Lower lobe of right lung (tissue), 2 donors: ENCODE data around the gene EYA3. TPM values are rescaled to one million over a fixed set of nuclear protein-coding genes. Genes with fewer than 3 reads are reported as not detected.

Experiments
- ATAC-seq, 2 donors: fragments of 200-7000 bp; cut with Tn5 transposase; one replicate each; pipeline ENCODE4 v1.9.1; 2020 to 2022; ENCODE audit warnings: mild to moderate bottlenecking in 2 of 2, moderate library complexity in 2 of 2
- DNase-seq: peaks from one replicate; pipeline ENCODE4 v3.0.0-alpha.2; 2020
- H3K27ac ChIP-seq: fragments of 200-600 bp; one replicate; pipeline ENCODE4 v1.8.0; 2022
- H3K27me3 ChIP-seq: fragments of 200-600 bp; one replicate; pipeline ENCODE4 v1.8.0; 2022; ENCODE audit warnings: low read depth
- H3K36me3 ChIP-seq: fragments of 200-600 bp; one replicate; pipeline ENCODE4 v1.8.0; 2022; ENCODE audit warnings: mild to moderate bottlenecking
- H3K4me1 ChIP-seq: fragments of 200-600 bp; one replicate; pipeline ENCODE4 v1.8.0; 2022
- H3K4me3 ChIP-seq: fragments of 200-600 bp; one replicate; pipeline ENCODE4 v1.8.0; 2022; ENCODE audit warnings: mild to moderate bottlenecking
- H3K9me3 ChIP-seq: fragments of 200-600 bp; one replicate; pipeline ENCODE4 v1.8.0; 2022
- intact Hi-C: fragments of 100-400 bp; cut with DNase I; formaldehyde crosslinking; loops from one replicate; pipeline ENCODE4 v1.11.0; 2022
- total RNA-seq: library from RNA; stranded (reverse); fragmentation: NEBNext Ultra II Directional; extraction: Animal tissue kit (Norgen Biotek cat#: 25700); gene quantifications from one replicate; pipeline ENCODE4 v1.2.1, GENCODE V29; 2021
- TF ChIP-seq, protein P1 (sequence below): fragments of 200-600 bp; IDR thresholded peaks from one replicate; pipeline ENCODE4 v1.8.0; 2022; ENCODE audit warnings: antibody characterized with exemption, mild to moderate bottlenecking
- donor health status: DM: no; HTN: yes; CAD: no; lungs with severe emphysema.

The EYA3 gene
- total RNA-seq, 1 donor from 2014 or later: 20.4 TPM

DNA sequence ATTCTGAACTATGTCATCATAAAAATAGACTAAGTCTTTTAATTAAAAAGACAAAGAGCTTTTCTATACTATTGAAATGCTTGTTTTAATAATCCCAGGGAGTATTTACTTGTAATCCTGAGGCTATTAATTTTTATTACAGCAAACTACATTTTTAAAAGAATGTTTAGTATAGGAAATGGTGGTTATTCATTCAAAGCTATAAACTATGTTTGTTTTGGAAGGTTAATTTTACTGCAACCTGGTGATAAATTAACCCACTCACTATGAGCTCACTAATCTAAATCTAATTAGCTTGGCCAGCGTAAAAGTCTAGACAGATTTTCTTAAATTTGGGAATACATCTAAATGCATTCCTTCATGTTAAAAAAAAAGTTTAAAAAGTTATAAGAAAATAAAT, 13.8 kb upstream of the EYA3 start:
- no peaks in the 10 kb centered on the region for H3K9me3 ChIP-seq
- no peak overlapping the region for H3K4me3 ChIP-seq
- TF ChIP-seq, protein P1, sequence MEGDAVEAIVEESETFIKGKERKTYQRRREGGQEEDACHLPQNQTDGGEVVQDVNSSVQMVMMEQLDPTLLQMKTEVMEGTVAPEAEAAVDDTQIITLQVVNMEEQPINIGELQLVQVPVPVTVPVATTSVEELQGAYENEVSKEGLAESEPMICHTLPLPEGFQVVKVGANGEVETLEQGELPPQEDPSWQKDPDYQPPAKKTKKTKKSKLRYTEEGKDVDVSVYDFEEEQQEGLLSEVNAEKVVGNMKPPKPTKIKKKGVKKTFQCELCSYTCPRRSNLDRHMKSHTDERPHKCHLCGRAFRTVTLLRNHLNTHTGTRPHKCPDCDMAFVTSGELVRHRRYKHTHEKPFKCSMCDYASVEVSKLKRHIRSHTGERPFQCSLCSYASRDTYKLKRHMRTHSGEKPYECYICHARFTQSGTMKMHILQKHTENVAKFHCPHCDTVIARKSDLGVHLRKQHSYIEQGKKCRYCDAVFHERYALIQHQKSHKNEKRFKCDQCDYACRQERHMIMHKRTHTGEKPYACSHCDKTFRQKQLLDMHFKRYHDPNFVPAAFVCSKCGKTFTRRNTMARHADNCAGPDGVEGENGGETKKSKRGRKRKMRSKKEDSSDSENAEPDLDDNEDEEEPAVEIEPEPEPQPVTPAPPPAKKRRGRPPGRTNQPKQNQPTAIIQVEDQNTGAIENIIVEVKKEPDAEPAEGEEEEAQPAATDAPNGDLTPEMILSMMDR: no peak
- no peak for ATAC-seq
- H3K36me3 ChIP-seq: no peaks in the 10 kb centered on the region
- no peak overlapping the region for H3K27ac ChIP-seq
- intact Hi-C loops: no loop called here
- H3K27me3 ChIP-seq: no peaks in the 10 kb centered on the region
- DNase-seq: no peak
- H3K4me1 ChIP-seq: peaks cover 4% of the 10 kb centered on the region

DNA sequence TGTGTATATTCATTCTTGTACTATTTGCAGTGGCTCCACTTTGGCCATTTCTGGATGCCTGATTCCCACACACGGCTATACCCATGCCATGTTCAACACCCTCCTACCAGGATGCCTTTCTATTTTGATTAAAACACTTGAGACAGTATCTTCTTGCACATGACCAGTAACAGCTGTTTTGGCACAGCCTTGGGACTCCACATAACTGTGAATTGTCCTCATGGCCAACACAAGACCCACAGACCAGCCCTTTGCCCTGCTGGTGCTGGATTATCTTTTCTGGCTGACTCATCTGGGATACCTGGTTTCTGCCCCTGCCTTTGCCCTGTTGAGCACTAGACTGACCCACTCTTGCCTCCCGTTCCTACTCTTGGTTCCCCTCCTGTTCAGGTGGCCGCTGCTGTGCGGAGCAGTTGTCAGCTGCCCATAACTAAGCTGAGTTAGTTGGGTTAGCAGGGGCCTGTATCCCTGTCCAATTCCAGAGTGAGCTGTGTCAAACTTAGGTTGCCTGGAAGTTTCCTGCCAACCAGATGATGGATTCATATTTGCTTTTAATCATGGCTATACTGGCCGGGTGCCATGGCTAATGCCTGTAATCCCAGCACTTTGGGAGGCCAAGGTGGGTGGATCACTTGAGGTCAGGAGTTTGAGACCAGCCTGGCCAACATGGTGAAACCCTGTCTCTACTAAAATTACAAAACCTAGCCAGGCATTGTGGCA, 10.8 kb upstream of the EYA3 start:
- no peaks in the 10 kb centered on the region for H3K36me3 ChIP-seq
- H3K27me3 ChIP-seq: no peaks in the 10 kb centered on the region
- no peaks in the 10 kb centered on the region for H3K9me3 ChIP-seq
- no peak overlapping the region for H3K4me3 ChIP-seq
- no peak overlapping the region for H3K27ac ChIP-seq
- H3K4me1 ChIP-seq: no peaks in the 10 kb centered on the region
- no peak for DNase-seq
- ATAC-seq: no peak
- TF ChIP-seq, protein P1: no peak
- intact Hi-C loops: no loop called here

DNA sequence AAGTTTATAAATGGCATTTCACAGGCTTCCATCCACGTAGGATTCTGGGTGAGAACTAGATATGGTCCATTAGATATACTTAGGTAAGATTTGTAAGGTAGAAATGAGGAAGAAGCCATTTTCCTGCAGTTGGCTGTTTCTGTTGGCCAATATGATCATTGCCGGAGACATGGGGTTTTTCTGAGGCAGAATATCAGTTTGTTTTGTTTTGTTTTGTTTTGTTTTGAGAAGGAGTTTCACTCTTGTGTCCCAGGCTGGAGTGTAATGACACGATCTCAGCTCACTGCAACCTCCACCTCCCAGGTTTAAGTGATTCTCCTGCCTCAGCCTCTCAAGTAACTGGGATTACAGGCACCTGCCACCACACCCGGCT, 8.7 kb upstream of the EYA3 start:
- H3K27ac ChIP-seq: no peak overlapping the region
- intact Hi-C loops: no loop called here
- DNase-seq (no peak), ATAC-seq (no peak)
- no peaks in the 10 kb centered on the region for H3K27me3 ChIP-seq
- H3K4me1 ChIP-seq: no peaks in the 10 kb centered on the region
- TF ChIP-seq, protein P1: no peak
- no peak overlapping the region for H3K4me3 ChIP-seq
- H3K9me3 ChIP-seq: no peaks in the 10 kb centered on the region
- H3K36me3 ChIP-seq: no peaks in the 10 kb centered on the region

DNA sequence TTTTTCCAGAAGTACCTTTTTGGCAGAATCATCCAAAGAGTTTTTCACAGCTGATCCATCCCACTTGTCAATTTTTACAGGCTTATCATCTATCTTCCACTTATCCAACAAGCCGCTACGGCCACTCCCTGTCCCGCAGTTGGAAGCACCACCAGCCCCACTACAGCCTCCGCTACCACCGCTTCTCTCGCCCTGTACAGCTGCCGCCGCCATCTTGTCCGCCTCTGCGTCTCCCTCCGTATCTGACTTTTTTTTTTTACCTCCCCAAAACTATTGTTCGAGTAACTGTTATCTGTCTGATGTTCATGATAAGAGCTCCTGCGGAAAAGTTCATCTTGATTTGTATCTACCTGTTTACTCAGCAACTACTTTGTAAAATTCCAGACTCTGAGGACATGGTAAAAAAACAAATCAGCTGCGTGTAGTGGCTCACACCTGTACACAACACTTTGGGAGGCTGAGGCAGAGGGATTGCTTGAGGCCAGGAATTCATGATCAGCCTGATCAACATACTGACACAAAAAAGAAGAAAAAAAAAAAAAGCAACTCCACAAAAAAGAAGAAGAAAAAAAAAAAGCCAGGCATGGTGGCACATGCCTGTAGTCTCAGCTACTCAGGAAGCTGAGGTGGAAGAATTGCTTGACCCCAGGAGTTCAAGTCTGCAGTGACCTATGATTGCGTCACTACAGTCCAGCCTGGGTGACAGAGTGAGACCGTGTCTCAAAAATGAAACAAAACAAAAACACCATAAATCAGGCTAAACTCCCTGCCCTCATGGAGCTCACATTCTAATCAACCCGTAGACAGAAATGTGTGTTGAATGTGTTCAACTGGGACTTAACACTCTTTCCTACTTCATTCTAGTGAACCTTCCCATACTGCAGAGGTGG, 8.0 kb upstream of the EYA3 start:
- no peaks in the 10 kb centered on the region for H3K9me3 ChIP-seq
- no peaks in the 10 kb centered on the region for H3K27me3 ChIP-seq
- ATAC-seq (no peak), DNase-seq (no peak)
- H3K36me3 ChIP-seq: no peaks in the 10 kb centered on the region
- H3K4me3 ChIP-seq: no peak overlapping the region
- TF ChIP-seq, protein P1: no peak
- peaks cover 1% of the 10 kb centered on the region for H3K4me1 ChIP-seq
- no peak overlapping the region for H3K27ac ChIP-seq
- intact Hi-C loops: no loop called here

DNA sequence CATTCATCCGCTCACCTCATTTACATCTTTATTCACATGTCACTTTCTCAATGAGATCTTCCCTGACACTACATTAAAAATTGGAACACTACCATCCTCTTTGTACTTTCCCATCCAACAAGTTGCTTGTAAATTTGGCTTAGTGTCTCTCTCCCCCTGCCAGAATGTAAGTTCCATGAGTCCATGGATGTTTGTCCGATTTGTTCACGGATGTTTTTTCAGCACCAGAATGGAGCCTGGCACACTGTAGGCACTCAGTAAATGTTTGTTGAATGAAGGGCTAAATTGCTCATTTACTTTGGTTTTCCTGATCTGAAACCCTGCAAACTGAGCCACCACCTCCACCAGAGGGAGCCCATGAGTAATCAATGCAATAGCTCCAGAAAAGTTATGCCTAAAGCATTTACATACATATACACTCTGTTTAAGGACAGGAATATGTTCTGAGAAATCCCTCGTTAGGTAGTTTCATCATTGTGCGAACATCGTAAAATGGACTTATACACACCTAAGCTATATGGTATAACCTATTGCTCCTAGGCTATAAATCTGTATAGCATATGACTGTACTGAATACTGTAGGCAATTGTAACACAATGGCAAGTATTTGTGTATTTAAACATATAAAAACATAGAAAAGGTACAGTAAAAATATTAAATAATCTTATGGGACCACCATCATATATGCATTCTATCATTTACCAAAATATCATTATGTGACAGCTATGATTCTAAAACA, 2.8 kb upstream of the EYA3 start:
- DNase-seq (peak; percentile 69), ATAC-seq (peak in 1 of 2 donors; percentile 29)
- Histone ChIP-seq H3K27ac (no peak overlapping the region), H3K4me1 (peaks cover 26% of the 10 kb centered on the region), H3K9me3 (no peaks in the 10 kb centered on the region), H3K27me3 (no peaks in the 10 kb centered on the region), H3K4me3 (no peak overlapping the region), H3K36me3 (no peaks in the 10 kb centered on the region)
- TF ChIP-seq, protein P1: peak; percentile 89
- intact Hi-C loops: loop anchor here (2.0 kb wide), 1 partner anchor 118 kb away; no protein-coding TSS in a partner anchor
